ENCODE measurements around the gene LAD1.

The LAD1 gene

GRCh38 chr1:201344206-201345080, 54.7 kb downstream of the LAD1 start:
- H3K4me3 ChIP-seq (ENCODE audit: low read length): no peak overlapping the region
- H3K4me1 ChIP-seq (ENCODE audit: control insufficient read depth, insufficient read depth, low read length): peaks cover 4% of the 10 kb centered on the region
- no peak overlapping the region for H3K4me2 ChIP-seq (ENCODE audit: low read length)
- H3K9me3 ChIP-seq (replicated peaks; ENCODE audit: low read length): no peaks in the 10 kb centered on the region
- H3K9ac ChIP-seq (ENCODE audit: low read depth, low read length): no peak overlapping the region
- H3K36me3 ChIP-seq (ENCODE audit: insufficient read depth, low read length): no peaks in the 10 kb centered on the region
- H3K27me3 ChIP-seq (ENCODE audit: control insufficient read depth, insufficient read depth, low read length): peaks cover 17% of the 10 kb centered on the region

DNA sequence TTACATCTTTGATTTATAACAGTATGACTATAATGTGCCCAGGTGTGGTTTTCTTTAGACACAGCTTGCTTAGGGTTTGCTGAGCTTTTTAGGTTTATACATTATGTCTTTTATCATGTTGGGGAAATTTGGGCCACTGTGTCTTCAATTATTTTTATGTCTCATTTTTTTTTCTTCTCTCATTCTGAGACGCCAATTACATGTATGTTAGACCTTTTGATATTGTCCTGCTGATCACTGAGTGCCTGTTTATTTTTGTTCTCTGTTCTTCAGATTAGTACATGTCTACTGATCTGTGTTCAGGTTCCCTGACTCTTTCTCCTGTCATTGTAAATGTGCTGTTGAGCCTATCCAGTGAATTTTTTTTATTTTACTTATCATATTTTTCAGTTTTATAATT, 57.7 kb downstream of the LAD1 start:
- H3K9ac ChIP-seq (ENCODE audit: low read depth, low read length): no peak overlapping the region
- H3K4me2 ChIP-seq (ENCODE audit: low read length): no peak overlapping the region
- peaks cover 17% of the 10 kb centered on the region for H3K27me3 ChIP-seq (ENCODE audit: control insufficient read depth, insufficient read depth, low read length)
- H3K9me3 ChIP-seq (replicated peaks; ENCODE audit: low read length): no peaks in the 10 kb centered on the region
- no peak overlapping the region for H3K4me3 ChIP-seq (ENCODE audit: low read length)
- no peaks in the 10 kb centered on the region for H3K36me3 ChIP-seq (ENCODE audit: insufficient read depth, low read length)
- no peaks in the 10 kb centered on the region for H3K4me1 ChIP-seq (ENCODE audit: control insufficient read depth, insufficient read depth, low read length)

DNA sequence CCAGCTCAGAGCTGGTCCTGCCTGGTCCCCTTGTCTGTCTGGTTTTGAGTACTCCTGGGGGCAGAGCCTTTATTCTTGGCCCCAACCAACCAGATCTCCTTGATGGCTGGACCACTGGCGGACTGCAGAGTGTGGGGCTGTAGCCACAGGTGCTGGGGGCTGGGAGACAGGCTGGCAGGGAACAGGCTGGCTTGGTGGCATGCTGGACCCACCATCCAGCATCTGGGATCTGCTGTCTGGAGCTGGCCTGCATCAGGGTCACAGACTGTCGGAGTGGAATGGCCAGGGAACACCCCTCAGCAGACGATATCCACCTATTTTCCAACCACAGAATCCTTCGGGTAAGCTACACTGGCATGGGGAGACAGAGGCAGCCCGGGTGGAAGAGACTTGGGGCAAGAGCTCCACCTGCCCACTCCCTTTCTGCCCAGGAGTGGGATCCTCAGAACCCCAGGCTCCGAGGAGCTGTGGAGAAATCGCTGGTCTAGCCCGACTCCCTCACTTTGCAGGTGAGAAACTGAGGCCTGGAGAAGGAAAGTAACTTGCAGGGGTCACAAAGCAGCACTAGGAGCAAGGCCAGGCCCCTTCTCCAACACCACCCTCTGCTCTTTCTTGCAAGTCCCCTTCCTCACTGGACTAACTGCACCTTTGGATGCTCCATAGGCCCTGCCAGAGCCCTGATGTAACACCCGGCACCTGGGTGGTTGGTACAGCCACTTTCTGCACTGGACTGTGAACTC, 62.2 kb downstream of the LAD1 start:
- Histone ChIP-seq H3K9ac (ENCODE audit: low read depth, low read length) (no peak overlapping the region), H3K4me2 (ENCODE audit: low read length) (no peak overlapping the region), H3K4me3 (ENCODE audit: low read length) (no peak overlapping the region), H3K4me1 (ENCODE audit: control insufficient read depth, insufficient read depth, low read length) (no peaks in the 10 kb centered on the region), H3K36me3 (ENCODE audit: insufficient read depth, low read length) (no peaks in the 10 kb centered on the region), H3K9me3 (replicated peaks; ENCODE audit: low read length) (no peaks in the 10 kb centered on the region), H3K27me3 (ENCODE audit: control insufficient read depth, insufficient read depth, low read length) (peaks cover 6% of the 10 kb centered on the region)

- Histone ChIP-seq H3K27me3 (ENCODE audit: control insufficient read depth, insufficient read depth, low read length) (no peaks in the 10 kb centered on the region), H3K9me3 (replicated peaks; ENCODE audit: low read length) (no peaks in the 10 kb centered on the region), H3K4me2 (ENCODE audit: low read length) (no peak overlapping the region), H3K4me3 (ENCODE audit: low read length) (no peak overlapping the region), H3K36me3 (ENCODE audit: insufficient read depth, low read length) (no peaks in the 10 kb centered on the region), H3K4me1 (ENCODE audit: control insufficient read depth, insufficient read depth, low read length) (no peaks in the 10 kb centered on the region), H3K9ac (ENCODE audit: low read depth, low read length) (no peak overlapping the region)
Observed at GRCh38 chr1:201335901-201336300, 63.2 kb downstream of the LAD1 start.

- Histone ChIP-seq H3K4me2 (ENCODE audit: low read length) (no peak overlapping the region), H3K9me3 (replicated peaks; ENCODE audit: low read length) (no peaks in the 10 kb centered on the region), H3K4me1 (ENCODE audit: control insufficient read depth, insufficient read depth, low read length) (no peaks in the 10 kb centered on the region), H3K4me3 (ENCODE audit: low read length) (no peak overlapping the region), H3K27me3 (ENCODE audit: control insufficient read depth, insufficient read depth, low read length) (no peaks in the 10 kb centered on the region), H3K36me3 (ENCODE audit: insufficient read depth, low read length) (no peaks in the 10 kb centered on the region), H3K9ac (ENCODE audit: low read depth, low read length) (no peak overlapping the region)
Observed at GRCh38 chr1:201335174-201335870, 63.8 kb downstream of the LAD1 start.

- no peak overlapping the region for H3K9ac ChIP-seq (ENCODE audit: low read depth, low read length)
- H3K4me3 ChIP-seq (ENCODE audit: low read length): no peak overlapping the region
- no peaks in the 10 kb centered on the region for H3K4me1 ChIP-seq (ENCODE audit: control insufficient read depth, insufficient read depth, low read length)
Observed at GRCh38 chr1:201334325-201335173, 64.6 kb downstream of the LAD1 start.

DNA sequence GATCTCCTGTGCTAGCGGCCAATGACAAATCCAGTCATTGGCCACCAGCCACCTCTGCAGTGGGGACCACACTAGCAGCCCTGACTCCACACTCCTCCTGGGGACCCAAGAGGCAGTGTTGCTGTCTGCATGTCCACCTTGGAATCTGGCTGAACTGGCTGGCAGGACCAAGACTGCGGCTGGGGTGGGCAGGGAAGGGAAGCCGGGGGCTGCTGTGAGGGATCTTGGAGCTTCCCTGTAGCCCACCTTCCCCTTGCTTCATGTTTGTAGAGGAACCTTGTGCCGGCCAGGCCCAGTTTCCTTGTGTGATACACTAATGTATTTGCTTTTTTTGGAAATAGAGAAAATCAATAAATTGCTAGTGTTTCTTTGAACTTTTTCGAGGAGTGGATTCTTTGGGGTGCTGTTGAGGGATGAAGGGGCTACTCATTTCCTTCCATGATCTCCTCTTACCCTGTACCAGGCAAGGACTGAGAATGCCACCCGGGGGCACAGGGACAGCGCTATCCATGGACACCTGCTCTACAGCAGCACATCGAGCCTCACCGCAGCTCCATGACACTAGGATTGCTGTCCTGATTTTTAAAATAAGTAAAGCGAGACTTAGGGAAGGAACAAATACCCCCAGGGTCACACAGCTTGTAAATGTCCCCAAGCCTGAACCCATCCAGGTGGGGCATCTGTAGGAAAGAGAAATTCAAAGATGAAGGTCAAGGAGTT, 66.3 kb downstream of the LAD1 start:
- Histone ChIP-seq H3K36me3 (ENCODE audit: insufficient read depth, low read length) (no peaks in the 10 kb centered on the region), H3K9ac (ENCODE audit: low read depth, low read length) (no peak overlapping the region), H3K4me2 (ENCODE audit: low read length) (no peak overlapping the region), H3K4me3 (ENCODE audit: low read length) (no peak overlapping the region), H3K4me1 (ENCODE audit: control insufficient read depth, insufficient read depth, low read length) (no peaks in the 10 kb centered on the region), H3K9me3 (replicated peaks; ENCODE audit: low read length) (no peaks in the 10 kb centered on the region), H3K27me3 (ENCODE audit: control insufficient read depth, insufficient read depth, low read length) (no peaks in the 10 kb centered on the region)

More at GRCh38 chr1:201334325-201335173, 64.6 kb downstream of the LAD1 start:
- H3K27me3 ChIP-seq (ENCODE audit: control insufficient read depth, insufficient read depth, low read length): no peaks in the 10 kb centered on the region
- H3K36me3 ChIP-seq (ENCODE audit: insufficient read depth, low read length): no peaks in the 10 kb centered on the region
- H3K4me2 ChIP-seq (ENCODE audit: low read length): no peak overlapping the region
- H3K9me3 ChIP-seq (replicated peaks; ENCODE audit: low read length): no peaks in the 10 kb centered on the region

DNA sequence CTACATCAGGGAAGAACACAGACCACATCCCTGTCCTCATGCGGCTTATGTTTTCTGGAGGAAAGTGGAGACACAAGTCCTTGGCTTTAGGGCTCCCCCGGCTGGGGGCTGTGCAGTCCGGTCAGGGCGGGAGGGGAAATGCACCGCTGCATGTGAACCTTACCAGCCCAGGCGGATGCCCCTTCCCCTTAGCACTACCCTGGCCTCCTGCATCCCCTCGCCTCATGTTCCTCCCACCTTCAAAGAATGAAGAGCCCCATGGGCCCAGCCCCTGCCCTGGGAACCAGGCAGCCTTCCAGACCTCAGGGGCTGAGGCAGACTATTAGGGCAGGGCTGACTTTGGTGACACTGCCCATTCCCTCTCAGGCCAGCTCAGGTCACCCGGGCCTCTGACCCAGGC, 67.1 kb downstream of the LAD1 start:
- Histone ChIP-seq H3K4me3 (ENCODE audit: low read length) (no peak overlapping the region), H3K36me3 (ENCODE audit: insufficient read depth, low read length) (no peaks in the 10 kb centered on the region), H3K4me2 (ENCODE audit: low read length) (no peak overlapping the region), H3K27me3 (ENCODE audit: control insufficient read depth, insufficient read depth, low read length) (no peaks in the 10 kb centered on the region), H3K9ac (ENCODE audit: low read depth, low read length) (no peak overlapping the region), H3K9me3 (replicated peaks; ENCODE audit: low read length) (no peaks in the 10 kb centered on the region), H3K4me1 (ENCODE audit: control insufficient read depth, insufficient read depth, low read length) (no peaks in the 10 kb centered on the region)

- Histone ChIP-seq H3K27me3 (ENCODE audit: control insufficient read depth, insufficient read depth, low read length) (no peaks in the 10 kb centered on the region), H3K36me3 (ENCODE audit: insufficient read depth, low read length) (peaks cover 1% of the 10 kb centered on the region), H3K9me3 (replicated peaks; ENCODE audit: low read length) (no peaks in the 10 kb centered on the region), H3K4me1 (ENCODE audit: control insufficient read depth, insufficient read depth, low read length) (no peaks in the 10 kb centered on the region), H3K9ac (ENCODE audit: low read depth, low read length) (no peak overlapping the region), H3K4me2 (ENCODE audit: low read length) (no peak overlapping the region), H3K4me3 (ENCODE audit: low read length) (no peak overlapping the region)
Observed at GRCh38 chr1:201331166-201331565, 68.0 kb downstream of the LAD1 start.
